Measurements from ENCODE around the gene PLAAT1.

PLAAT1 gene

GRCh38 chr3:193250492-193250891, 9.5 kb downstream of the PLAAT1 start:
- Histone ChIP-seq H3K23ac (ENCODE audit: low read length) (no peak overlapping the region), H3K27ac (ENCODE audit: low read depth, low read length) (no peak overlapping the region), H3K4me2 (ENCODE audit: low read length) (no peak overlapping the region), H2BK5ac (ENCODE audit: low read depth, low read length, poor library complexity) (no peak overlapping the region), H3K4me1 (ENCODE audit: control insufficient read depth in 1 of 2, insufficient read depth in 2 of 2, low read length in 2 of 2) (no peaks in the 10 kb centered on the region), H3K27me3 (ENCODE audit: insufficient read depth, low read length) (no peaks in the 10 kb centered on the region), H4K8ac (ENCODE audit: low read depth, low read length) (no peak overlapping the region), H3K14ac (ENCODE audit: low read length) (no peak overlapping the region), H2BK120ac (ENCODE audit: insufficient read depth, low read length, poor library complexity) (no peak overlapping the region), H3K4me3 (ENCODE audit: low read depth, low read length) (no peak overlapping the region), H2BK12ac (ENCODE audit: low read length) (no peak overlapping the region), H3K9ac (ENCODE audit: low read length) (no peak overlapping the region), H3K79me1 (ENCODE audit: low read length) (no peaks in the 10 kb centered on the region), H3K4ac (ENCODE audit: low read depth, low read length) (no peak overlapping the region), H3K36me3 (ENCODE audit: control insufficient read depth in 1 of 2, insufficient read depth in 2 of 2, low read length in 2 of 2) (no peaks in the 10 kb centered on the region), H2AFZ (ENCODE audit: insufficient read depth, low read length, poor library complexity) (no peak overlapping the region), H3K79me2 (ENCODE audit: control insufficient read depth, insufficient read depth, low read length, poor library complexity) (no peaks in the 10 kb centered on the region), H3K18ac (ENCODE audit: low read length) (no peak overlapping the region), H4K12ac (ENCODE audit: low read depth, low read length) (no peak overlapping the region), H4K91ac (ENCODE audit: low read depth, low read length) (no peak overlapping the region), H2AK5ac (ENCODE audit: low read length) (no peak overlapping the region), H3K9me3 (ENCODE audit: insufficient read depth, low read depth, low read length) (no peaks in the 10 kb centered on the region)
- WGBS (ENCODE audit: extremely low coverage, insufficient coverage, insufficient read length), result no CpG with 5 or more reads among the region's 4 CpGs
- DNase-seq, result no peak

- Histone ChIP-seq H3K79me1 (ENCODE audit: low read length) (no peaks in the 10 kb centered on the region), H3K4ac (ENCODE audit: low read depth, low read length) (no peak overlapping the region), H3K27me3 (ENCODE audit: insufficient read depth, low read length) (no peaks in the 10 kb centered on the region), H4K8ac (ENCODE audit: low read depth, low read length) (no peak overlapping the region), H4K91ac (ENCODE audit: low read depth, low read length) (no peak overlapping the region), H3K79me2 (ENCODE audit: control insufficient read depth, insufficient read depth, low read length, poor library complexity) (no peaks in the 10 kb centered on the region), H3K18ac (ENCODE audit: low read length) (no peak overlapping the region), H3K9ac (ENCODE audit: low read length) (no peak overlapping the region), H2AFZ (ENCODE audit: insufficient read depth, low read length, poor library complexity) (no peak overlapping the region), H2BK5ac (ENCODE audit: low read depth, low read length, poor library complexity) (no peak overlapping the region), H2BK120ac (ENCODE audit: insufficient read depth, low read length, poor library complexity) (no peak overlapping the region), H3K23ac (ENCODE audit: low read length) (no peak overlapping the region), H3K36me3 (ENCODE audit: control insufficient read depth in 1 of 2, insufficient read depth in 2 of 2, low read length in 2 of 2) (no peaks in the 10 kb centered on the region), H2BK12ac (ENCODE audit: low read length) (no peak overlapping the region), H3K27ac (ENCODE audit: low read depth, low read length) (no peak overlapping the region), H2AK5ac (ENCODE audit: low read length) (no peak overlapping the region), H4K12ac (ENCODE audit: low read depth, low read length) (no peak overlapping the region), H3K4me1 (ENCODE audit: control insufficient read depth in 1 of 2, insufficient read depth in 2 of 2, low read length in 2 of 2) (no peaks in the 10 kb centered on the region), H3K14ac (ENCODE audit: low read length) (no peak overlapping the region), H3K4me3 (ENCODE audit: low read depth, low read length) (no peak overlapping the region), H3K4me2 (ENCODE audit: low read length) (no peak overlapping the region), H3K9me3 (ENCODE audit: insufficient read depth, low read depth, low read length) (no peaks in the 10 kb centered on the region)
- no CpG with 5 or more reads among the region's 3 CpGs for WGBS (ENCODE audit: extremely low coverage, insufficient coverage, insufficient read length)
- no peak for DNase-seq
Measured at GRCh38 chr3:193253986-193254660, 13.1 kb downstream of the PLAAT1 start.

- H2BK12ac ChIP-seq (ENCODE audit: low read length), result no peak overlapping the region
- no peak overlapping the region for H2BK120ac ChIP-seq (ENCODE audit: insufficient read depth, low read length, poor library complexity)
- no peaks in the 10 kb centered on the region for H3K4me1 ChIP-seq (ENCODE audit: control insufficient read depth in 1 of 2, insufficient read depth in 2 of 2, low read length in 2 of 2)
- no peak overlapping the region for H3K14ac ChIP-seq (ENCODE audit: low read length)
- H3K18ac ChIP-seq (ENCODE audit: low read length), result no peak overlapping the region
- H3K27ac ChIP-seq (ENCODE audit: low read depth, low read length), result no peak overlapping the region
- DNase-seq, result no peak
- no peak overlapping the region for H3K4me2 ChIP-seq (ENCODE audit: low read length)
- H2BK5ac ChIP-seq (ENCODE audit: low read depth, low read length, poor library complexity), result no peak overlapping the region
- no peak overlapping the region for H4K91ac ChIP-seq (ENCODE audit: low read depth, low read length)
- H3K79me2 ChIP-seq (ENCODE audit: control insufficient read depth, insufficient read depth, low read length, poor library complexity), result no peaks in the 10 kb centered on the region
- no CpG with 5 or more reads among the region's 1 CpG for WGBS (ENCODE audit: extremely low coverage, insufficient coverage, insufficient read length)
- H4K8ac ChIP-seq (ENCODE audit: low read depth, low read length), result no peak overlapping the region
- H3K79me1 ChIP-seq (ENCODE audit: low read length), result no peaks in the 10 kb centered on the region
- H3K23ac ChIP-seq (ENCODE audit: low read length), result no peak overlapping the region
- H3K4me3 ChIP-seq (ENCODE audit: low read depth, low read length), result no peak overlapping the region
- H2AK5ac ChIP-seq (ENCODE audit: low read length), result no peak overlapping the region
- no peaks in the 10 kb centered on the region for H3K9me3 ChIP-seq (ENCODE audit: insufficient read depth, low read depth, low read length)
- H2AFZ ChIP-seq (ENCODE audit: insufficient read depth, low read length, poor library complexity), result no peak overlapping the region
- no peaks in the 10 kb centered on the region for H3K36me3 ChIP-seq (ENCODE audit: control insufficient read depth in 1 of 2, insufficient read depth in 2 of 2, low read length in 2 of 2)
- H3K4ac ChIP-seq (ENCODE audit: low read depth, low read length), result no peak overlapping the region
- H3K27me3 ChIP-seq (ENCODE audit: insufficient read depth, low read length), result no peaks in the 10 kb centered on the region
- no peak overlapping the region for H3K9ac ChIP-seq (ENCODE audit: low read length)
- no peak overlapping the region for H4K12ac ChIP-seq (ENCODE audit: low read depth, low read length)
Measured at GRCh38 chr3:193261970-193262369, 20.9 kb downstream of the PLAAT1 start.

GRCh38 chr3:193262707-193263106, 21.7 kb downstream of the PLAAT1 start:
- no peak overlapping the region for H3K18ac ChIP-seq (ENCODE audit: low read length)
- no CpG with 5 or more reads among the region's 5 CpGs for WGBS (ENCODE audit: extremely low coverage, insufficient coverage, insufficient read length)
- H3K79me2 ChIP-seq (ENCODE audit: control insufficient read depth, insufficient read depth, low read length, poor library complexity), result no peaks in the 10 kb centered on the region
- H4K91ac ChIP-seq (ENCODE audit: low read depth, low read length), result no peak overlapping the region
- no peak overlapping the region for H2BK120ac ChIP-seq (ENCODE audit: insufficient read depth, low read length, poor library complexity)
- no peaks in the 10 kb centered on the region for H3K9me3 ChIP-seq (ENCODE audit: insufficient read depth, low read depth, low read length)
- H2BK12ac ChIP-seq (ENCODE audit: low read length), result no peak overlapping the region
- no peak overlapping the region for H2BK5ac ChIP-seq (ENCODE audit: low read depth, low read length, poor library complexity)
- H4K12ac ChIP-seq (ENCODE audit: low read depth, low read length), result no peak overlapping the region
- H3K4me3 ChIP-seq (ENCODE audit: low read depth, low read length), result no peak overlapping the region
- H3K23ac ChIP-seq (ENCODE audit: low read length), result no peak overlapping the region
- H3K9ac ChIP-seq (ENCODE audit: low read length), result no peak overlapping the region
- no peaks in the 10 kb centered on the region for H3K36me3 ChIP-seq (ENCODE audit: control insufficient read depth in 1 of 2, insufficient read depth in 2 of 2, low read length in 2 of 2)
- no peak overlapping the region for H3K27ac ChIP-seq (ENCODE audit: low read depth, low read length)
- H3K4me2 ChIP-seq (ENCODE audit: low read length), result no peak overlapping the region
- H3K4ac ChIP-seq (ENCODE audit: low read depth, low read length), result no peak overlapping the region
- H3K79me1 ChIP-seq (ENCODE audit: low read length), result no peaks in the 10 kb centered on the region
- H3K27me3 ChIP-seq (ENCODE audit: insufficient read depth, low read length), result no peaks in the 10 kb centered on the region
- DNase-seq, result no peak
- H3K14ac ChIP-seq (ENCODE audit: low read length), result no peak overlapping the region
- no peak overlapping the region for H2AFZ ChIP-seq (ENCODE audit: insufficient read depth, low read length, poor library complexity)
- H2AK5ac ChIP-seq (ENCODE audit: low read length), result no peak overlapping the region
- H4K8ac ChIP-seq (ENCODE audit: low read depth, low read length), result no peak overlapping the region
- H3K4me1 ChIP-seq (ENCODE audit: control insufficient read depth in 1 of 2, insufficient read depth in 2 of 2, low read length in 2 of 2), result no peaks in the 10 kb centered on the region

Measured in trophoblast cell (in vitro differentiated cells and primary cell).